Measurements from ENCODE around the gene FOXL3. TPM values are rescaled to one million over a fixed set of nuclear protein-coding genes. Genes with fewer than 3 reads are reported as not detected.

Gene FOXL3
- total and polyA plus RNA-seq, 8 donors = not detected

- no peaks in the 10 kb centered on the region for H3K27me3 ChIP-seq
- TF ChIP-seq CTCF (IDR thresholded peaks at IDR 0.05) (no peak), POLR2A (IDR thresholded peaks at IDR 0.05) (no peak), EP300 (IDR thresholded peaks at IDR 0.05) (no peak), POLR2AphosphoS5 (IDR thresholded peaks at IDR 0.05) (no peak)
- DNase-seq = no peak
- H3K9me3 ChIP-seq = peaks cover 0 to 30% (median 11%) of the 10 kb centered on the region in 4 donors
- 92 to 95% (median 94%) methylated on average over 42 to 44 of the region's 44 CpGs for WGBS, 5 donors
- H3K4me3 ChIP-seq = no peak overlapping the region
- intact Hi-C loops (cut with DNase I; ENCODE audit: low total_unique reads) = no loop called here
- peaks cover 48 to 75% (median 68%) of the 10 kb centered on the region in 4 donors for H3K36me3 ChIP-seq
- peaks cover 0 to 10% (median 7%) of the 10 kb centered on the region in 4 donors for H3K4me1 ChIP-seq
- H3K27ac ChIP-seq = no peak overlapping the region
Measured at GRCh38 chr7:259751-260405, 30.1 kb upstream of the FOXL3 start.

- no peak for DNase-seq
- 88 to 94% (median 93%) methylated on average over 15 to 35 of the region's 35 CpGs for WGBS, 5 donors
- Histone ChIP-seq H3K9me3 (peaks cover 0 to 30% (median 11%) of the 10 kb centered on the region in 4 donors), H3K4me1 (peaks cover 6 to 18% (median 13%) of the 10 kb centered on the region in 4 donors), H3K4me3 (no peak overlapping the region), H3K36me3 (peaks cover 47 to 67% (median 60%) of the 10 kb centered on the region in 4 donors), H3K27me3 (no peaks in the 10 kb centered on the region), H3K27ac (no peak overlapping the region)
- TF ChIP-seq CTCF (IDR thresholded peaks at IDR 0.05) = no peak
- TF ChIP-seq POLR2A (IDR thresholded peaks at IDR 0.05) = no peak
- no peak for TF ChIP-seq POLR2AphosphoS5 (IDR thresholded peaks at IDR 0.05)
- no peak for TF ChIP-seq EP300 (IDR thresholded peaks at IDR 0.05)
- intact Hi-C loops (cut with DNase I; ENCODE audit: low total_unique reads) = no loop called here
Measured at GRCh38 chr7:260441-261281, 29.3 kb upstream of the FOXL3 start.

GRCh38 chr7:261341-262250 lies 28.4 kb upstream of the FOXL3 start:
- intact Hi-C loops (cut with DNase I; ENCODE audit: low total_unique reads) = no loop called here
- no peaks in the 10 kb centered on the region for H3K27me3 ChIP-seq
- peaks cover 40 to 58% (median 51%) of the 10 kb centered on the region in 4 donors for H3K36me3 ChIP-seq
- H3K27ac ChIP-seq = no peak overlapping the region
- peaks cover 0 to 30% (median 11%) of the 10 kb centered on the region in 4 donors for H3K9me3 ChIP-seq
- no peak for DNase-seq
- TF ChIP-seq CTCF (IDR thresholded peaks at IDR 0.05) = no peak
- TF ChIP-seq POLR2AphosphoS5 (IDR thresholded peaks at IDR 0.05) = no peak
- no peak for TF ChIP-seq EP300 (IDR thresholded peaks at IDR 0.05)
- no peak for TF ChIP-seq POLR2A (IDR thresholded peaks at IDR 0.05)
- H3K4me3 ChIP-seq = no peak overlapping the region
- H3K4me1 ChIP-seq = peaks cover 9 to 27% (median 16%) of the 10 kb centered on the region in 4 donors
- WGBS, 5 donors = 91 to 96% (median 95%) methylated on average over 26 to 32 of the region's 32 CpGs

GRCh38 chr7:262251-262572 lies 27.8 kb upstream of the FOXL3 start:
- TF ChIP-seq CTCF (IDR thresholded peaks at IDR 0.05) = no peak
- TF ChIP-seq POLR2A (IDR thresholded peaks at IDR 0.05) = no peak
- no peak for TF ChIP-seq POLR2AphosphoS5 (IDR thresholded peaks at IDR 0.05)
- TF ChIP-seq EP300 (IDR thresholded peaks at IDR 0.05) = no peak
- intact Hi-C loops (cut with DNase I; ENCODE audit: low total_unique reads) = no loop called here
- no peaks in the 10 kb centered on the region for H3K27me3 ChIP-seq
- H3K4me3 ChIP-seq = no peak overlapping the region
- H3K4me1 ChIP-seq = peaks cover 9 to 34% (median 19%) of the 10 kb centered on the region in 4 donors
- DNase-seq = no peak
- peaks cover 0 to 30% (median 11%) of the 10 kb centered on the region in 4 donors for H3K9me3 ChIP-seq
- H3K27ac ChIP-seq = no peak overlapping the region
- peaks cover 33 to 52% (median 45%) of the 10 kb centered on the region in 4 donors for H3K36me3 ChIP-seq
- 91 to 99% (median 94%) methylated on average over 9 of the region's 9 CpGs for WGBS, 5 donors
